Astrocyte of the cerebellum (primary cell): ENCODE data around the gene MANSC1.

Experiments used
- DNase-seq: peaks from one replicate; pipeline ENCODE4 v3.0.0-alpha.2; 2011; ENCODE audit warnings: low read depth
- H3K4me3 ChIP-seq: 2 replicates; pipeline ENCODE4 v1.5.1; 2011; ENCODE audit warnings: mild to moderate bottlenecking, low read depth, low read length, moderate library complexity
- in situ Hi-C: cut with HindIII; loops from 2 replicates; pipeline ENCODE4 v1.10.0; 2017; ENCODE audit warnings: low sequenced_read_pairs
- TF ChIP-seq, protein P1 (sequence below): IDR thresholded peaks from 2 replicates; pipeline ENCODE4 v1.5.1; 2012; ENCODE audit warnings: low read length, low read depth, moderate library complexity, mild to moderate bottlenecking; ENCODE audit errors: missing control alignments

The MANSC1 gene

DNA sequence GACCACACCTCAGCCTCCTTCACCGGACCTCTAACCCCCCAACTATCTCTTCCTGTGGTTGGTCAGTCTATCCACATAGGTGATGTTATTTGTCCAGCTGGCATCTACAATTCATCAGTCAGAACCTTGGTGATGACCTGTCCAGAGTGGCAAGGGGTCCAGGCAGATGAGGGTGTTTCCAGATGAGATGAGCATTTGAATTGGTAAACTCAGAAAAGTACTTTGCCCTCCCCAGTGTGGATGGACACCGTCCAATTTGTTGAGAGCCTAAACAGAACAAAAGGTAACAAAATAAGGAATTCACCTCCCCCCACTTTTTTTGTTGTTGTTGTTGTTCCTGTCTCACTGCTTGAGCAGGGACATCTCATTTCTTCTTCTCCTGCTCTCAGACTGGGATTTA, 48.9 kb downstream of the MANSC1 start:
- TF ChIP-seq, protein P1, sequence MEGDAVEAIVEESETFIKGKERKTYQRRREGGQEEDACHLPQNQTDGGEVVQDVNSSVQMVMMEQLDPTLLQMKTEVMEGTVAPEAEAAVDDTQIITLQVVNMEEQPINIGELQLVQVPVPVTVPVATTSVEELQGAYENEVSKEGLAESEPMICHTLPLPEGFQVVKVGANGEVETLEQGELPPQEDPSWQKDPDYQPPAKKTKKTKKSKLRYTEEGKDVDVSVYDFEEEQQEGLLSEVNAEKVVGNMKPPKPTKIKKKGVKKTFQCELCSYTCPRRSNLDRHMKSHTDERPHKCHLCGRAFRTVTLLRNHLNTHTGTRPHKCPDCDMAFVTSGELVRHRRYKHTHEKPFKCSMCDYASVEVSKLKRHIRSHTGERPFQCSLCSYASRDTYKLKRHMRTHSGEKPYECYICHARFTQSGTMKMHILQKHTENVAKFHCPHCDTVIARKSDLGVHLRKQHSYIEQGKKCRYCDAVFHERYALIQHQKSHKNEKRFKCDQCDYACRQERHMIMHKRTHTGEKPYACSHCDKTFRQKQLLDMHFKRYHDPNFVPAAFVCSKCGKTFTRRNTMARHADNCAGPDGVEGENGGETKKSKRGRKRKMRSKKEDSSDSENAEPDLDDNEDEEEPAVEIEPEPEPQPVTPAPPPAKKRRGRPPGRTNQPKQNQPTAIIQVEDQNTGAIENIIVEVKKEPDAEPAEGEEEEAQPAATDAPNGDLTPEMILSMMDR, result no peak
- DNase-seq, result no peak
- H3K4me3 ChIP-seq, result no peak overlapping the region
- in situ Hi-C loops, result no loop called here

DNA sequence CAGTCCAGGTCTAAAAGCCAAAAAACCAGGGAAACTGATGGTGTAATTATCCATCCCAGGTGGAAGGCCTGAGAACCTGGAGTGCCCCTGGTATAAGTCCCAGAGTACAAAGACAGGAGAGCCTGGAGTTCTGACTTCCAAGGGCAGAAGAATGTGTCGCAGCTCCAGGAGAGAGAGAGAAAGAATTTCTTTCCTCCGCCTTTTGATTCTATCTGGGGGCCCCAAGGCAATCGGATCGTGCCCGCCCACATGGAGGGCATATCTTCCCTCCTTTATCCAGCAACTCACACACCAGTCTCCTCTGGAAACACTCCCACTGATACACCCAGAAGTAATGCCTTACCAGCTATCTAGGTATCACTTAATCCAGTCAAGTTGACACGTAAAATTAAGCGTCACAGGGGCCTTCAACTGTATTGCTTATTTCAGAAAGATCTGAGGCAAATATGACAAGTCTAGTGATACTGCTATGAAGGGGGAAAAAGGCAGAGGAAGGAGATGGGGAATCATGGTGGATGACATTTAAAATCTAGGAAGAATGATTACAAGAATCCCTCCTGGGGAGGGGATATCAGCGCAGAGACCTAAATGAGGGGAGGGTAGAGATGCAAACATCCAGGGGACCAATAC, 52.7 kb downstream of the MANSC1 start:
- TF ChIP-seq, protein P1, result no peak
- no peak for DNase-seq
- no peak overlapping the region for H3K4me3 ChIP-seq
- in situ Hi-C loops, result no loop called here

GRCh38 chr12:12294215-12295005, 55.6 kb downstream of the MANSC1 start:
- DNase-seq, result peak; percentile 32

GRCh38 chr12:12290206-12290605, 59.8 kb downstream of the MANSC1 start:
- no peak overlapping the region for H3K4me3 ChIP-seq
- in situ Hi-C loops, result no loop called here
- DNase-seq, result no peak
- TF ChIP-seq, protein P1, result no peak

More at GRCh38 chr12:12294215-12295005, 55.6 kb downstream of the MANSC1 start:
- no peak overlapping the region for H3K4me3 ChIP-seq
- in situ Hi-C loops, result no loop called here
- TF ChIP-seq, protein P1, result no peak

GRCh38 chr12:12286441-12286840, 63.6 kb downstream of the MANSC1 start:
- no peak overlapping the region for H3K4me3 ChIP-seq
- in situ Hi-C loops, result no loop called here
- DNase-seq, result no peak
- TF ChIP-seq, protein P1, result no peak

DNA sequence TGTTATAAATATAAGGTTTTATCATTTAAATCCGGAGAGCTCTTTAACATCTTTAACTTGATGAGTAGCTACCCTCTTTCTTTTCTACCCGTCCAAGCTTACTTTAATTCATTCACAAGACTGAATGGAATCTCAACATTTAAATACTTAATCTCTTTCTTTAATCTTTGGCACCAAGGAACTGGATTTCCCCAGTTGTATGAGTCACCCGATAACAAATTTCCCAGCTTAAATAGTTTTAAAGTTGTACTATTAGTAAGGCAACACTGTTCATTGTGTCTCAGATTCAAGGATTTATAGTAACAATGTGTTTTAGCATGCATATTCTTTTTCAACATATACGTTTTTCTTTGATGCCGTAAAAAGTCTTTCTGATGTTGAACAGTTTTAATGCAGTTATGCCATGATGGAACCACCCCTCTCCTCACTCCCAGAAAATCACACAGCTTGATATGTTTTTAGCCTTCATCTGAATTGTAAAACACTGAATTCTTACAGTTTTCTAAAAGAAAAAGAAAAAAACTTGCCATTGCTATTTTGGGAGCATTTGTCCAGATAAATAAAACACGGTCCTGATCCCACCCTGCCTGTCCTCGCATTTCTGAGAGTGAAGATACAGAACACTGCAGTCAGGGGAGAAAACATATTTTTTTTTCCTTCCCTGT, 67.1 kb downstream of the MANSC1 start:
- in situ Hi-C loops, result no loop called here
- peak; percentile 49 for DNase-seq
- no peak overlapping the region for H3K4me3 ChIP-seq
- TF ChIP-seq, protein P1, result no peak
